Measurements from ENCODE around the gene ST6GAL1. TPM values are rescaled to one million over a fixed set of nuclear protein-coding genes. Genes with fewer than 3 reads are reported as not detected.

Gene ST6GAL1
- total and polyA plus RNA-seq, 2 of the 8 experiments (the other 6 are each of a cell fraction or from before 2014, with no cell fraction given), result 62.8 to 80.9 TPM

- TF ChIP-seq CHD7 (IDR thresholded peaks at IDR 0.05; ENCODE audit: insufficient replicate concordance, low read length) (no peak), NRF1 (IDR thresholded peaks at IDR 0.05; ENCODE audit: low read depth, low read length) (no peak), CHD2 (IDR thresholded peaks at IDR 0.05; ENCODE audit: low read length) (no peak), E2F6 (IDR thresholded peaks at IDR 0.05) (no peak)
Observed at GRCh38 chr3:187049462-187050101, 119.3 kb downstream of the ST6GAL1 start (continued).

Measured in H1 (cell line).